GM21786 (cell line): ENCODE results near the gene MAPK6.

ENCODE experiments used
- ATAC-seq: cut with Tn5 transposase; IDR thresholded peaks from one replicate; pipeline ENCODE4 v1.9.1; 2021; ENCODE audit not compliant: unreplicated experiment

MAPK6 gene

GRCh38 chr15:52010633-52011595 lies 8.1 kb upstream of the MAPK6 start:
- no peak for ATAC-seq

- ATAC-seq: no peak
Measured at GRCh38 chr15:52011711-52012144, 7.3 kb upstream of the MAPK6 start.

- ATAC-seq: no peak
Measured at GRCh38 chr15:52012210-52012609, 6.8 kb upstream of the MAPK6 start.

- no peak for ATAC-seq
Measured at GRCh38 chr15:52013151-52013791, 5.7 kb upstream of the MAPK6 start.

- ATAC-seq: no peak
Measured at GRCh38 chr15:52014616-52015015, 4.4 kb upstream of the MAPK6 start.

- ATAC-seq: no peak
Measured at GRCh38 chr15:52016316-52016715, 2.7 kb upstream of the MAPK6 start.

GRCh38 chr15:52018244-52018643 lies 775 bp upstream of the MAPK6 start:
- no peak for ATAC-seq

GRCh38 chr15:52019394-52020220 lies 588 bp downstream of the MAPK6 start:
- ATAC-seq: peak; percentile 39

GRCh38 chr15:52020221-52021085 lies 1.4 kb downstream of the MAPK6 start:
- no peak for ATAC-seq

- peak; percentile 28 for ATAC-seq
Measured at GRCh38 chr15:52021128-52021671, 2.2 kb downstream of the MAPK6 start.

GRCh38 chr15:52021892-52022540 lies 3.0 kb downstream of the MAPK6 start:
- no peak for ATAC-seq

GRCh38 chr15:52023169-52023922 lies 4.3 kb downstream of the MAPK6 start:
- no peak for ATAC-seq

- ATAC-seq: no peak
Measured at GRCh38 chr15:52028431-52029093, 9.5 kb downstream of the MAPK6 start.

GRCh38 chr15:52030010-52030409 lies 11.0 kb downstream of the MAPK6 start:
- no peak for ATAC-seq

- ATAC-seq: no peak
Measured at GRCh38 chr15:52031556-52031955, 12.5 kb downstream of the MAPK6 start.

- ATAC-seq: no peak
Measured at GRCh38 chr15:52037889-52038505, 19.0 kb downstream of the MAPK6 start.

GRCh38 chr15:52039925-52040781 lies 21.1 kb downstream of the MAPK6 start:
- no peak for ATAC-seq
